Mesodermal cell (in vitro differentiated cells): Measurements from ENCODE around the gene INSC.

Experiments used
- H3K27ac ChIP-seq: 2 replicates; pipeline ENCODE4 v1.7.0; 2013; ENCODE audit warnings: mild to moderate bottlenecking, low read depth, low read length, moderate library complexity; ENCODE audit not compliant: severe bottlenecking
- H3K36me3 ChIP-seq: 2 replicates; pipeline ENCODE4 v1.7.1; 2013; ENCODE audit warnings: mild to moderate bottlenecking, low read length, moderate library complexity; ENCODE audit not compliant: control insufficient read depth, insufficient read depth
- H3K4me1 ChIP-seq: one replicate; pipeline ENCODE4 v1.7.1; 2013; ENCODE audit warnings: mild to moderate bottlenecking, low read length; ENCODE audit not compliant: insufficient read depth, control insufficient read depth, poor library complexity, severe bottlenecking
- H3K4me3 ChIP-seq: 2 replicates; pipeline ENCODE4 v1.7.0; 2013; ENCODE audit warnings: low read length, control low read depth, mild to moderate bottlenecking; ENCODE audit not compliant: insufficient read depth, poor library complexity, severe bottlenecking; ENCODE audit errors: extremely low read depth
- H3K9me3 ChIP-seq: 2 replicates; pipeline ENCODE4 v1.7.1; 2013; ENCODE audit warnings: mild to moderate bottlenecking, low read length, moderate library complexity; ENCODE audit not compliant: control insufficient read depth
- WGBS, 2 experiments: methylation state at CpG; one replicate each; pipeline ENCODE4 v1.1.5; 2013; ENCODE audit warnings: missing lambda C conversion rate in 2 of 2; ENCODE audit not compliant: insufficient coverage in 2 of 2; 5-methylcytosine and 5-hydroxymethylcytosine counted together

Gene INSC

GRCh38 chr11:15248749-15249148 is 134.0 kb downstream of the INSC start:
- Histone ChIP-seq H3K27ac (no peak overlapping the region), H3K4me3 (no peak overlapping the region), H3K9me3 (no peaks in the 10 kb centered on the region), H3K36me3 (no peaks in the 10 kb centered on the region), H3K4me1 (no peaks in the 10 kb centered on the region)
- WGBS, 2 experiments = 87 to 100% methylated on average over 1 to 3 of the region's 3 CpGs

GRCh38 chr11:15258433-15259165 is 143.9 kb downstream of the INSC start:
- H3K9me3 ChIP-seq = no peaks in the 10 kb centered on the region
- no peak overlapping the region for H3K4me3 ChIP-seq
- 92% methylated on average over 2 of the region's 3 CpGs; no CpG with 5 or more reads in 1 of the 2 experiments for WGBS, 2 experiments
- H3K27ac ChIP-seq = peak overlapping the region; percentile 37
- H3K4me1 ChIP-seq = no peaks in the 10 kb centered on the region
- no peaks in the 10 kb centered on the region for H3K36me3 ChIP-seq

GRCh38 chr11:15266999-15267398 is 152.3 kb downstream of the INSC start:
- Histone ChIP-seq H3K4me1 (no peaks in the 10 kb centered on the region), H3K9me3 (peaks cover 9% of the 10 kb centered on the region), H3K4me3 (no peak overlapping the region), H3K36me3 (no peaks in the 10 kb centered on the region), H3K27ac (no peak overlapping the region)
- no CpG with 5 or more reads among the region's 1 CpG for WGBS, 2 experiments

DNA sequence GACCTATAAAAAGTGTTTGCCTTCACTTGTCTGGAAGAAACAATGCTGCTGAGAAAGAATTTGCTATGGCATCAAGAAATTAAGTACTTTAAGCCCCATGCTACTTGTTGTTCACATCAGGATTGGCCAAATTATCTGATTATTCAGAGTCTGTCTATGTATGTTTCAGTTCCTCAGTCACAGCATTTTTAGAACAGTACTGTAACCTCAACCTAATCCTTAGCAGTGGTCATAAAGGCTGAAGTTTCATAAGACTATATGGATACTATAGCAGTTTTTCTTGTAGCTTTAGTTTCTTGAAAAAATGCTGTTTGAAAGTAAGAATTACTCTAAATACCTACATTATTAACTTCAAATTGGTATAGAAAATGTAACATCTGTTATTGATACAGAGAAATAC is 153.9 kb downstream of the INSC start:
- no peak overlapping the region for H3K27ac ChIP-seq
- H3K36me3 ChIP-seq = no peaks in the 10 kb centered on the region
- peaks cover 9% of the 10 kb centered on the region for H3K9me3 ChIP-seq
- H3K4me1 ChIP-seq = no peaks in the 10 kb centered on the region
- no peak overlapping the region for H3K4me3 ChIP-seq

DNA sequence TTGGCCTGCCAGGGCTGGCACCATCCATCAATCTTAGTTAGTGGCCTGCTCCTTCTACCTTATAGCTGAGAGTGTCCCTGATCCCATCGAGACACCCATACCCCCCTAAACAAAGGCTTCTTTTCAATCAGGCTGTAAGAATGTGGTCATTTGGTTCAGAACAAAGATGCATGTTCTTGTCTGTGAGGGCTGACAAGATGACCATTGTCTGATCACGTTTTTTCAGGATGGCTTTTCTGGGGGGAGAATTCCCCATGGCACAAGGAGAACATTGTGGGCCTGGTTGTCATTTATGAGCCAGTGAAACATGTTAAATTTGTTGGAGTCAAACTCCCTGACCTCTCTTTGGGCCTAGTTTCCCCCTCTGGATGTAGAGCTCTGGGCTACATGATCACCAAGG is 160.4 kb downstream of the INSC start:
- WGBS, 2 experiments = 20 to 50% methylated on average over 1 of the region's 2 CpGs
- Histone ChIP-seq H3K4me1 (peaks cover 13% of the 10 kb centered on the region), H3K9me3 (no peaks in the 10 kb centered on the region), H3K27ac (peak overlapping the region; percentile 66), H3K4me3 (no peak overlapping the region), H3K36me3 (no peaks in the 10 kb centered on the region)

DNA sequence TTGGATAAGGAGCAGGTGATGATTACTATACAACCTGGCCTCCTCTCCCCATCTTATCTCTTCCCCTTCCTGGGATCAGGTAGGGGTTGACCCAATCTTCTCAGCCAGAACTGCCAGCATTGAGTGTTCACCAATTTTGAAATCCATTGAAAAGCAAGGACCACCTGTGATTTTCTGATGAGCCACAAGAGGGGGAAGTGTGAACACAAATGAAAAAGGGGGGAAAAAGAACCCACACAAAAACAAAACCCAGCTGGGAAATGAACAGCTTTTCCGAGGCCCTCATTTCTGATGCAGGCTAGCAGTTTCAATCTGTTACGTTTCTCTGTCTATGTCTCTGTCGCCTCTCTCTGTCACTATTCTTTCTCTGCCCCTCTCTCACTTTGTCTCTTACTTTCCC is 161.9 kb downstream of the INSC start:
- Histone ChIP-seq H3K4me1 (peaks cover 13% of the 10 kb centered on the region), H3K36me3 (no peaks in the 10 kb centered on the region), H3K9me3 (no peaks in the 10 kb centered on the region), H3K4me3 (no peak overlapping the region), H3K27ac (no peak overlapping the region)
- WGBS, 2 experiments = 42 to 55% methylated on average over 2 to 3 of the region's 3 CpGs

DNA sequence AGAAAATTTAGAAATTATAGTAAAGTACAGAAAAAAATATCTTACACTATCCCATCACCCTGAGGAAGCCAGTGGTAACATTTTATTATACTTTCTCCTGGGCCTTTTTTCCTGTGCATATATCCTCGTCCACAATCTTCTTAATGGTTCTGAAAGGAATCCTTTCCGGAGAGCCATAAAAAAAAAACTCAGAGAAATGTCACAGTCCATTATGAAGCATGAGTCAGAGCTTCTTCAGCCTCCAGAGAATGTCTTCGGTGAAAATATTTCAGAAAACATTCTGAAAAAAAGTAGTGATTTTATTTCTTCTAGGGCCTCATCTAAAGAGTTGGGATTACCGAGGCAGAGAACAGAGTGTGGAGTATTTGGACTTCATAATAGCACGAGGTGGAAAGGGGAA is 163.4 kb downstream of the INSC start:
- 81 to 87% methylated on average over 3 to 5 of the region's 5 CpGs for WGBS, 2 experiments
- Histone ChIP-seq H3K4me1 (peaks cover 13% of the 10 kb centered on the region), H3K9me3 (no peaks in the 10 kb centered on the region), H3K4me3 (no peak overlapping the region), H3K27ac (no peak overlapping the region), H3K36me3 (no peaks in the 10 kb centered on the region)

DNA sequence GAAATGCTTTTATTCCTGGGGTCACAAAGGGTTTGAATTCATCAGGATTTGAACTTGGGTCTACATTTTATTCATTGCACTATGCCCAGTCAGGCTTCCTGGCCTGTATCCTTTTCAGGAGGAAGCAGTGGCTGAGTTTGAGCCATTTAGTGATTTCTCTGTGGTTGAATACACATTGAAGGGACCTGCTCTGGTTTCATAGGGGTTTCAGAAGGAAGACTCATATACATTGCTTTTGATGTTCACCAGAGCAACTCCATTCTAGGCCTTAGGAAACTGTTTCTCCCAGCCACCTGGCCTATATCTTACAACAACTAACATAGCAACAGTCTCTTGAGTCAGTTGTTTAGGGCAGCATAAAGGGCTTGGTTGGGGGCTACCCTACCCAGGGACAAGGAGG is 165.7 kb downstream of the INSC start:
- no peak overlapping the region for H3K4me3 ChIP-seq
- no peak overlapping the region for H3K27ac ChIP-seq
- H3K4me1 ChIP-seq = peaks cover 6% of the 10 kb centered on the region
- H3K36me3 ChIP-seq = no peaks in the 10 kb centered on the region
- no peaks in the 10 kb centered on the region for H3K9me3 ChIP-seq

DNA sequence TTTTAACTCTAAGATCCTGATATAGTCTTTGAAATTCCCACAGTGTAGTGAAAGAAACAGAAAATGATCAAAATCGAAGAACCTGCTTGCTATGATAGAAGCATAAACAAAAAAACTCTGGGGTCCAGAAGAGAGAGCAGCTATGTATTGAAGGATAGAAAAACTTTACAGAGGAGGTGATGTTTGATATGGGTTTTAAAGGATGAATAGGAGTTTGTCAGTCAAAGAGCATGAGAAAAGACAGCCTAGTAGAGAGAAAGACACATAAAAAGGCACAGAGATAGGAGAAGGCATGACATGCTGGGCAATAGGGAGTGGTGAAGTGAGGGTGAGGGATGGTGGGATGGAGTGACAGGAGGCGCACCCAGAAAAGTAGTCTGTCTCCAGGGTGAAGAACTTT is 168.0 kb downstream of the INSC start:
- no peaks in the 10 kb centered on the region for H3K36me3 ChIP-seq
- 80 to 100% methylated on average over 1 to 2 of the region's 2 CpGs for whole genome bisulfite sequencing, 2 experiments
- H3K4me1 ChIP-seq = peaks cover 5% of the 10 kb centered on the region
- no peak overlapping the region for H3K4me3 ChIP-seq
- no peak overlapping the region for H3K27ac ChIP-seq
- no peaks in the 10 kb centered on the region for H3K9me3 ChIP-seq

GRCh38 chr11:15286465-15286864 is 171.7 kb downstream of the INSC start:
- Histone ChIP-seq H3K9me3 (no peaks in the 10 kb centered on the region), H3K27ac (no peak overlapping the region), H3K4me3 (no peak overlapping the region), H3K4me1 (no peaks in the 10 kb centered on the region), H3K36me3 (no peaks in the 10 kb centered on the region)
- WGBS, 2 experiments = 86% methylated on average over 1 of the region's 2 CpGs; no CpG with 5 or more reads in 1 of the 2 experiments

GRCh38 chr11:15288863-15289262 is 174.1 kb downstream of the INSC start:
- H3K36me3 ChIP-seq = no peaks in the 10 kb centered on the region
- H3K9me3 ChIP-seq = no peaks in the 10 kb centered on the region
- no peak overlapping the region for H3K4me3 ChIP-seq
- WGBS, 2 experiments = 52 to 85% methylated on average over 2 of the region's 2 CpGs
- H3K4me1 ChIP-seq = no peaks in the 10 kb centered on the region
- no peak overlapping the region for H3K27ac ChIP-seq
